C4-2B (cell line): ENCODE data around the gene UTP14C.

Experiments
- ZFX ChIP-seq: fragments of 450-650 bp; IDR thresholded peaks from 2 replicates; pipeline ENCODE4 v1.6.1; 2017
- TF ChIP-seq, protein P1 (sequence below): fragments of 450-650 bp; conservative IDR thresholded peaks from 2 replicates; pipeline ENCODE4 v1.5.1; 2017; ENCODE audit warnings: mild to moderate bottlenecking

DNA sequence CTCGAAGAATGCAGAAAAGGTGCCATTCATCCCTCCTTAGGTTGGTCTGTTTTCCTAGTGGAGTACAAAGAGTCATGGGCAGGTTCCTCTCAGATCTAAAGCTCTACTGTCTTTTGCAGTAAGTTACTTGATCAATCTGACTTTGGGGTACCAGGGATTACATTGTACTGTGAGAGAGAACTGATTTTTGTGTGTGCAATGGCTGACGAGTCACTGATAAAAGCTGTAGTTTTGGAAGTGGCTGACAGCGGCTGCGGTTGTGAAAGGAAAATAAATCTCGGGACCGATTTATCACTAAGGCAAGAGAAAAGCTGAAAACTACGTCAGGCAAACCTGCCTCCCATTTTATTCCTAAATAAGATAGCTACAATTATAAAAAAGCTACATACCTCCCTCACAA lies 26.9 kb downstream of the UTP14C start:
- TF ChIP-seq, protein P1, sequence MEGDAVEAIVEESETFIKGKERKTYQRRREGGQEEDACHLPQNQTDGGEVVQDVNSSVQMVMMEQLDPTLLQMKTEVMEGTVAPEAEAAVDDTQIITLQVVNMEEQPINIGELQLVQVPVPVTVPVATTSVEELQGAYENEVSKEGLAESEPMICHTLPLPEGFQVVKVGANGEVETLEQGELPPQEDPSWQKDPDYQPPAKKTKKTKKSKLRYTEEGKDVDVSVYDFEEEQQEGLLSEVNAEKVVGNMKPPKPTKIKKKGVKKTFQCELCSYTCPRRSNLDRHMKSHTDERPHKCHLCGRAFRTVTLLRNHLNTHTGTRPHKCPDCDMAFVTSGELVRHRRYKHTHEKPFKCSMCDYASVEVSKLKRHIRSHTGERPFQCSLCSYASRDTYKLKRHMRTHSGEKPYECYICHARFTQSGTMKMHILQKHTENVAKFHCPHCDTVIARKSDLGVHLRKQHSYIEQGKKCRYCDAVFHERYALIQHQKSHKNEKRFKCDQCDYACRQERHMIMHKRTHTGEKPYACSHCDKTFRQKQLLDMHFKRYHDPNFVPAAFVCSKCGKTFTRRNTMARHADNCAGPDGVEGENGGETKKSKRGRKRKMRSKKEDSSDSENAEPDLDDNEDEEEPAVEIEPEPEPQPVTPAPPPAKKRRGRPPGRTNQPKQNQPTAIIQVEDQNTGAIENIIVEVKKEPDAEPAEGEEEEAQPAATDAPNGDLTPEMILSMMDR = no peak
- TF ChIP-seq ZFX = no peak
